ENCODE measurements around the gene PRKN. TPM values are rescaled to one million over a fixed set of nuclear protein-coding genes. Genes with fewer than 3 reads are reported as not detected.

The PRKN gene
- total RNA-seq, 1 experiment from 2014 or later, result 2.0 TPM

- H3K9ac ChIP-seq (ENCODE audit: extremely low read depth, insufficient read length, low read length), result no peak overlapping the region
- H2AFZ ChIP-seq (ENCODE audit: low read length), result no peak overlapping the region
- no peak overlapping the region for H3K4me2 ChIP-seq (ENCODE audit: insufficient read depth, insufficient read length, low read length)
- H2BK120ac ChIP-seq (ENCODE audit: low read depth, low read length, poor library complexity, severe bottlenecking), result no peak overlapping the region
- Mint-ChIP-seq H3K9me3 (no peaks in the 10 kb centered on the region; a peak in 1 of 5 replicates), H3K4me3 (no peak overlapping the region), H3K36me3 (ENCODE audit: insufficient read depth in 1 of 3, low read depth in 3 of 3) (no peaks in the 10 kb centered on the region), H3K27ac (no peak overlapping the region), H3K27me3 (ENCODE audit: low read depth) (no peaks in the 10 kb centered on the region), H3K4me1 (peaks cover 2% of the 10 kb centered on the region in 2 experiments; a peak in 2 of 4 replicates)
- no peak for TF ChIP-seq CTCF (conservative IDR thresholded peaks at IDR 0.05)
- no peak overlapping the region for H3K14ac ChIP-seq (ENCODE audit: insufficient read depth, low read length)
- H3K4me1 ChIP-seq (ENCODE audit: insufficient read depth, low read length), result no peaks in the 10 kb centered on the region
- H3K79me1 ChIP-seq (ENCODE audit: insufficient read depth, low read depth, low read length, poor library complexity, severe bottlenecking), result no peaks in the 10 kb centered on the region
- no peak overlapping the region for H4K8ac ChIP-seq (replicated peaks; ENCODE audit: insufficient read length, low read depth, low read length)
- no peak overlapping the region for H3K23ac ChIP-seq (ENCODE audit: insufficient read length, low read depth, low read length)
- DNase-seq, result no peak
- no peak overlapping the region for H3K56ac ChIP-seq (ENCODE audit: insufficient read length, low read depth, low read length)
- H4K91ac ChIP-seq (ENCODE audit: insufficient read length, low read depth, low read length), result no peak overlapping the region
- no peak overlapping the region for H2AK5ac ChIP-seq (ENCODE audit: insufficient read length, low read length)
- H3K23me2 ChIP-seq (ENCODE audit: insufficient read length, low read depth, low read length, poor library complexity, severe bottlenecking), result no peaks in the 10 kb centered on the region
- no peak overlapping the region for H3T11ph ChIP-seq (ENCODE audit: low read length)
- H2BK5ac ChIP-seq (ENCODE audit: insufficient read length, low read length), result no peak overlapping the region
- no peaks in the 10 kb centered on the region for H3K27me3 ChIP-seq (ENCODE audit: insufficient read depth, low read length)
- no peak overlapping the region for H3K4ac ChIP-seq (ENCODE audit: low read depth, low read length)
- no peak overlapping the region for H3K27ac ChIP-seq (ENCODE audit: insufficient read length, low read depth, low read length)
- no peak overlapping the region for H2BK20ac ChIP-seq (ENCODE audit: low read depth, low read length, poor library complexity, severe bottlenecking)
- H3K18ac ChIP-seq (ENCODE audit: insufficient read length, low read depth, low read length), result no peak overlapping the region
- H3K79me2 ChIP-seq (ENCODE audit: insufficient read depth, low read length), result no peaks in the 10 kb centered on the region
- no CpG with 5 or more reads among the region's 1 CpG for WGBS (ENCODE audit: extremely low coverage, insufficient read length, low lambda C conversion rate)
- no peak overlapping the region for H4K5ac ChIP-seq (ENCODE audit: insufficient read length, low read depth, low read length)
- H4K20me1 ChIP-seq (ENCODE audit: control insufficient read depth, insufficient read depth, insufficient read length), result no peaks in the 10 kb centered on the region
- no peaks in the 10 kb centered on the region for H3K9me3 ChIP-seq (ENCODE audit: control insufficient read depth, low read depth, low read length)
- no peak overlapping the region for H2BK15ac ChIP-seq (ENCODE audit: low read depth, low read length)
- no peak overlapping the region for H2BK12ac ChIP-seq (ENCODE audit: insufficient read length, low read depth, low read length)
These were observed 43.5 kb downstream of the PRKN start for GRCh38 chr6:162684052-162684451.
